SW 1271 (cell line): ENCODE results near the gene RICTOR.
"Not testable (repeated sequence)": the region's sequence is repeated elsewhere in the genome, so short reads cannot be mapped to it uniquely, and the experiment has no call there.

Experiments
- DNase-seq, 2 experiments: peaks; one replicate each; lab custom pipeline; 2025; lab: John Stamatoyannopoulos, UW

RICTOR gene

DNA sequence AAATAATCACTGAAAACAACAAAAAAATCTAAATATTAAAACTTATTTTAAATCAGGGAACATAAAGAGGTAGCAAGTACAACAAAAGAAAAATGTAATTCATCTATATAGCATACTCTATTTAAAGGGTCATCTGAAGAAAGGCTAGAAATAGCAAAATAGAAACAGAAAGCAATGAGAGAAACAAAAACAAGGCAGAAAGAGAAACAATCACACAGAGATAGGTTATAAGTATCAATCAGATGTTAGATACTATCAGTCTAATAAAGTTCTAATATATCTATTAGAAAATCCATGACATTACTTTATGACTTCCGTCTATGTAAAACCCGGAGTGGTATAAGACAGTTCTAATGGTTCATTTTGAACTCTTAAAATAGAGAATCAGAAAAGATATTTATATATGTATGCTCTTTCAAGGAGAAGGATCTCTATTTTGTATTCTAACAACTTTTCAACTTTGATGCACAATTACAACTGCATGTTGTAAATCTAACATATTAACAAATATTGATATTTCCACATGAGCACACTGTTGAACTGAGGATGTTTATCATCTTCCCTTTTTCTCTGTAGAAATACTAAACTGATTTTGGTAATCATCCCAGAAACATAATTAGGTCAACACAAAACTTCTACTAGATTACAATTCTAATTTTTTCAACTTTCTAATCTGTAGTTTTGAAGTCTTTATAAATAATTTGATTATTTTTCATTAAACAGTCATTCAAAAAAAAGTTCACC, 15.8 kb downstream of the RICTOR start:
- no peak for DNase-seq

DNA sequence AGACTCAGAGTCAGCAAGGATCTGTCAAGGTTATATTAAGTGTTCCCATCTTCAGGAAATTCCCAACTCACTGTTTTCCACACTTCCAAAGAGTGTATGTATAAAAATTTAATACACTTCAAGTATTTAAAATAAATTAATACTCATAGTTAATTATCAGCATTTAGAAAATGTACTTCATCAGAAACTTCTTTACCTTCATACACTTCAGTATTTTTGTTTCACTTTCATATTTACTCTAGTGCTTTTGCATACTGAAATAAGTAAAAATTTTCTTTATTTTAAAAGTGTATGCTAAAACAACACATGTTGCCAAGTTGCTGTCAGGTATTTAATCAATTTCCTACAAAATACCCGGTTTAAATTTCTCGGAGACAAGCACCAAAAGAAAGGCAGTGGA, 16.5 kb downstream of the RICTOR start:
- no peak for DNase-seq

- no peak for DNase-seq
Measured at GRCh38 chr5:39055768-39056398, 18.3 kb downstream of the RICTOR start.

GRCh38 chr5:39055027-39055767, 19.0 kb downstream of the RICTOR start:
- no peak for DNase-seq

DNA sequence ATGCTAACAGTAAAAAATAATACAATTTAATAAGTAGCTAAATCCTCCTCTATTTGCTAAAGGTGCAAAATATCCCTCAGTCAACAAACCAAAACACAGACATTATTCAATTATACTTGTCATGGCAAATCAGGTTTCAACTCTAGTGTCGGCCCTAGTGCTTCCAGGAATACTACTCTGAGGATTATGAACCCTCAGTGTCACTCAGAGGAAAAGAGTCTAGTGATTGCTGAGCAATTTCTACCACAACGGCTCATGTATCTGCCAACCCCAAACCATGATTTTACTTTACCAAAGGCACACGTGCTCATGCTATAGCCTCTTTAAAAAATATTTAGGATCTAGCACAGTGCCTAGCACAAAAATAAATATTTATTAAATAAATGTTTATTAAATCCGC, 21.0 kb downstream of the RICTOR start:
- no peak for DNase-seq

- no peak for DNase-seq
Measured at GRCh38 chr5:39052141-39052540, 22.1 kb downstream of the RICTOR start.

- DNase-seq = no peak
Measured at GRCh38 chr5:39049315-39049714, 24.9 kb downstream of the RICTOR start.

DNA sequence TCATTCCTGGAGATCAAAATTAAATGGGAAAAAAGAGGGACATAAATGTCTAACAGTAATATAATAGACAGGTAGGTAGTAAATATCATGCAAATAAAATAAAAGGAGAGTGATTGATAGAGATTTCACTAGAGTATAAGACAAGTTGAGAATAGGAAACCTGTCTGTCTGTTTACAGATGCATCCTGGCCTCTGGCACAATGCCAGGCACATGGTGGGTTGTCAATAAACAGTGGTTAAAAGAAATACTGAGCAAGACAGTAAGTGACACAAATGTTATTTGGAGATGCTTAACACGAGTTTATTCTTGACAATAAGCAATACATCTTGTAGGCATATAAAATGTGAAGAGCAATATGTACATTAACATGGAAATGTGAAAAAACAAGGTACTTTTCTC, 33.3 kb downstream of the RICTOR start:
- no peak for DNase-seq

GRCh38 chr5:39034493-39034892, 39.7 kb downstream of the RICTOR start:
- DNase-seq = not testable (repeated sequence)

DNA sequence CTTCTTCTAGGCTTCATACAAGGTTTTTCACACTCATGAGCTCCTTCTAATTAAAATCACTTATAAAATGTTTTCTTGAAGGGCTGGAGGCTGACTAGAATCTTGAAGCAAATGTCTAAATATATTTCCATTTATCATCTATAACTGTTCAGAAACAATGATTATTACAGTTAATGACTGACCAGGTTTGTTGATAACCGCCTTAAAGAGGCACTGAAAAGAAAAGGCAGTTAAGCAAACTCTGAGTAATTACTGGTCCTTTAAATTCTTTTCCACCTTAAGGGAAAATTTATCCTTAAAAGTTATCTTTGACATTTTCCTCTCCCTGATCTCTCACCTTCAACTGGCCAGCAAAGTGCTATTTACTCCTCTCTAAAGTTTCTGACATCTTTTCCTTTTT, 43.2 kb downstream of the RICTOR start:
- no peak for DNase-seq

DNA sequence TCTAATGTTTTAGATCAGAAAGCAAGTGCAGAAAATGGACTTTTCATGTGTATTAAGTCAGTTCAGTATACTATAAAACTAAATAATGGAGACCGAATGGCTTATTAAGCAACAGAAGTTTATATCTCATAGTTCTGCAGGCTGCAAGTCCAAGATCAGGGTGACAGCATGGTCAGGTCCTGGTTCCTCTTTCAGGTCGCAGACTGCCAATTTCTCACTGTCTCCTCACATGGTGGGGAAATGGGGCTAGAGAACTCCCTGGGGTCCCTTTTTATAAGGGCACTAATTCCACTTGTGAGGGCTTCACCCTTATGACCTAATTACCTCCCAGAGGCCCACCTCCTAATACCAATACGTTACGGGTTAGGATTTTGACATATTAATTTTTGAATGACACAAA, 48.7 kb downstream of the RICTOR start:
- DNase-seq = no peak

DNA sequence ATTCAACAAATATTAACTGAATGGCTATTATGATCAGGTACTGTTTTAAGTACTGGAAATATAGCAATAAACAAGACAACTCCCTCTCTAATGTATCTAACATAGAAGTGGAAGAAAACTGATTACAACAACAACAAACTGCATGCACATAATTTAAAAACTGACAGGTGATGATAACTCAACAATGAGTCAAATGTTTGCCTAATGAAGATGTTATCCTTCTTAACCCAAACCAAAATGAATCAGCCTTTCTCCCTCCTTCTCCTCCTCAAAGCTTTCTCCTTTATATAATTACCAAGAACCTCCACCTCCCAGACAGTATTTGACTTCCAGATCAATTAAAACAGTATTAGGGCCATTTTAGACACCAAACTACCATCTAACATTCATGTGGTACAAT, 49.3 kb downstream of the RICTOR start:
- DNase-seq = no peak

GRCh38 chr5:39024005-39024404, 50.2 kb downstream of the RICTOR start:
- DNase-seq = no peak

GRCh38 chr5:39023121-39023520, 51.1 kb downstream of the RICTOR start:
- no peak for DNase-seq

GRCh38 chr5:39022151-39022550, 52.0 kb downstream of the RICTOR start:
- DNase-seq = no peak

- DNase-seq = no peak
Measured at GRCh38 chr5:39021413-39021812, 52.8 kb downstream of the RICTOR start.

DNA sequence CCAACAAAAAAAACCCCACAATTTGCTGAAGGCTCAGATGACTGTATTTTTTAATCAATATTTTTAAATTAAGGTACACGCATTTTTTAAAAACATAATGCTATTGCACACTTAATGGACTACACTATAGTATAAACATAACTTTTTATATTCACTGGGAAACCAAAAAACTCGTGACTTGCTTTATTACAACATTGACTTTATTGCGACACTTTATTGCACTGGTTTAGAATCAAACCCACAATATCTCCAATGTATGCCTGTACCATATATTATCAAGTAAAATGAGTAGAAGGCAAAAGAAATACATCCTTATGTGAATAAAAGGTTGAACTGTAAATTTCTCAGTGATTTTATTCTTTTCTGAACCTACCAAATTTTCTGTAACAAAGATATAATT, 53.7 kb downstream of the RICTOR start:
- no peak for DNase-seq

DNA sequence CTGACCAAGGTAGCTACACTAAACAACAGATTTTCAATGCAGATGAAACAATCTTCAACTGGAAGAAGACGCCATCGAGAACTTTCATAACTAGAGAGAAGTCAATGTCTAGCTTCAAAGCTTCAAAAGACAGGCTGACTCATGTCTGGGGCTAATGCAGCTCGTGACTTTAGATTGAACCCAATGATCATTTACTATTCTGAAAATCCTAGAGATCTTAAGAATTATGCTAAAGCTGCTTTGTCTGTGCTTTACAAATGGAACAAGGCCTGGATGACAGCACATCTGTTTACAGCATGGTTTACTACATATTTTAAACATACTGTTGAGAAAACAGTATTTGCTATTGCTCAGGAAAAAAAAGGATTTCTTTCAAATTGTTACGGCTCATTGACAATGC, 54.9 kb downstream of the RICTOR start:
- DNase-seq = no peak

GRCh38 chr5:39017504-39017903, 56.7 kb downstream of the RICTOR start:
- DNase-seq = no peak

DNA sequence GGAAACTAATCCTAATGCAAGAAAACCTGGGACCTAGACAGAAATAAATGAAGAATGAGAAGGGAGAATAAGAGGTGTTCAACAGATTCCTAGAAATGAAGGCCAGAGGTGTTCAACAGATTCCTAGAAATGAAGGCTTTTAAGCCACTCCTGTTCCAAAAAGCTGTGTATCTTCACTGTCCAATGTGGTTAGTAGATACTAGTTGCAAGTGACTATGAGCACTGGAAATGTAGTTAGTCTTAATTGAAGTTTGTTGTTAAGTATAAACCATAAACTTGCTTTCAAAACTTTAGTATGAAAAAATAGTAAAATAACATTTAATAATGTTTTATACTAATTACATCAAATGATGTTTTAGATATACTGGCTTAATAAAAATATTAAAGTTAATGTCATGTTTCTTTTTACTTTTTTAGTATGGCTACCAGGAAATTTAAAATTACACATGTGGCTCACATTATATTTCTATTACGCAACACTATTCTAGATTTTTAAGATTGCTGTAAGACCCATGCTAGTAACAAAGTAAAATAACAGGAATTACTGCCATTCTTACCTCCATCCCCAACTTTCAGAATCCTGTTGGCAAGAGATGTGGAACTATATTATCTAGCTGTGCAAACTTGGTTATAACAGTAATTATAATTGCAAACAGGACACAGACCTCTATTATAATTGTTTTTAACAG, 57.5 kb downstream of the RICTOR start:
- DNase-seq = no peak

DNA sequence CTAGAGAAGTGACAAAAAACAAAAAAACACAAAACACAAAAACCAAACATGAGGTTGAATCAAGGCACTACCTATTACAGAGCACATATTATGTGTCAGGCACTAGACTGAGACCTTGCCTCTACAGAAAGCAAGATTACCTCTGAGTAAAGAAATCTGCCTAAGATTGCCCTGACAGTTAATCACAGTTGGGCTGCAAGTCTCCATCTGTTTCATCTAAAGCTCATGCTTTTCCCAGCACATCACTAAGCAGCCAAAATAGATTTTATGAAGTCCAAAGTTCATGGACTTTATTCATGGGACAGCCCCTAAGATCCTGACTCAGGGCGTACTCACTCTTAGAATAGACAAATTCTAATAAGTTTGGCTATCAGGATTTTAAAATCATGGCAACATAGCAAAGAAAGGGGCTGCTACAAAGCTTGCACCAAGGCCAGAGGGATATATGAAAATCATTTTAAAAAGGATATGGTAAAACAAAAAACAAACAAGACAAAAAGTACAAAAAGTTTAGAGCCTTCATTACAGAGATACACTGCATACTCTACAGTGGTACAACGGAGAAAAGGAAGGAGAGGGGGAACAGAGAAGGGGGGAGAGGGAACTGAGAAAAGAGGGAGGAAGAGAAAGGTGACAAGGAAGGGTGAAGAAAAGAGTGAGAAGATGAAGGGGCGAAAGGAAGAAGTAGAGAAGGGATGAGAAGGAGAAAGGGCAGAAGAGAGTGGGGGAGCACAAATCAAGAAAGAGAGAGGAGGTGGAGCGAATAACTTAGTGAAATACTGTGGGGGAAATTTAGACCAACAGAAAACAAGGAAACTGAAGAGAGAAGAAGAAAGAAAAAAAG, 58.2 kb downstream of the RICTOR start:
- DNase-seq = no peak

DNA sequence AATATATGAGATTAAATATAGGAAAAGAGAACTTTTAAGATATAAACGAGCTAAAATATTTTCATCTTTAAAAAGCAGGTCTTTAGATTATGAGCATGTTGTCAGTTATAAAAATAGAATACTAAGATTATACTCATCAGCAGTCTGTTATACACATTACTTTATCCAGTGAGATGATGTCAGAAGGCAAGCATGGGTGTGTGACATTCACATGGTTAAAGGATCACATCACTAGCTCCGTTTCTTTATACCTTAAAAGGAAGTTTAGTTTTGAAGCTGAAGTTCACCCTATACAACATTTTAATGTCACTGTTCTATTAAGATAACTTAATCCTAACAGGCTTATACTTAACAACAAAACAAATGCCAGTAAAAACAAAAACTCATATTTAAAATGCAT, 59.6 kb downstream of the RICTOR start:
- no peak for DNase-seq
